B cell (primary cell): ENCODE measurements around the gene HBQ1.

Source experiments
- EZH2 ChIP-seq: IDR thresholded peaks from 2 replicates; pipeline ENCODE4 v1.6.1; 2012; ENCODE audit warnings: borderline replicate concordance, low read depth, mild to moderate bottlenecking, moderate library complexity, low read length; ENCODE audit not compliant: insufficient read depth, poor library complexity, severe bottlenecking
- TF ChIP-seq, protein P1 (sequence below): fragments of 200-600 bp; IDR thresholded peaks from one replicate; pipeline ENCODE4 v1.8.0; 2022; ENCODE audit warnings: antibody characterized with exemption, mild to moderate bottlenecking

DNA sequence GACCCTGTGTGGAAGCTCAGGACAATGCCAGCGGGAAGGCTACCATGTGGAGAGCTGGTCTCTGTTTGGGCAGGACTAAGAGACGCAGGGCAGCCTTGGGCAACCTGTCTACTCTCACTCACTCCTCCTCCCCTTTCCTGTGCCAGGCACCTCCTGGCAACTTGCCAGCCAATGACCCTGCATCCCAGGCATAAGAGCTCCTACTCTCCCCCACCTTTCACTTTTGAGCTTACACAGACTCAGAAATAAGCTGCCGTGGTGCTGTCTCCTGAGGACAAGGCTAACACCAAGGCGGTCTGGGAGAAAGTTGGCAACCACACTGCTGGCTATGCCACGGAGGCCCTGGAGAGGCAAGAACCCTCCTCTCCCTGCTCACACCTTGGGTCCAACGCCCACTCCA, 11.8 kb upstream of the HBQ1 start:
- TF ChIP-seq, protein P1, sequence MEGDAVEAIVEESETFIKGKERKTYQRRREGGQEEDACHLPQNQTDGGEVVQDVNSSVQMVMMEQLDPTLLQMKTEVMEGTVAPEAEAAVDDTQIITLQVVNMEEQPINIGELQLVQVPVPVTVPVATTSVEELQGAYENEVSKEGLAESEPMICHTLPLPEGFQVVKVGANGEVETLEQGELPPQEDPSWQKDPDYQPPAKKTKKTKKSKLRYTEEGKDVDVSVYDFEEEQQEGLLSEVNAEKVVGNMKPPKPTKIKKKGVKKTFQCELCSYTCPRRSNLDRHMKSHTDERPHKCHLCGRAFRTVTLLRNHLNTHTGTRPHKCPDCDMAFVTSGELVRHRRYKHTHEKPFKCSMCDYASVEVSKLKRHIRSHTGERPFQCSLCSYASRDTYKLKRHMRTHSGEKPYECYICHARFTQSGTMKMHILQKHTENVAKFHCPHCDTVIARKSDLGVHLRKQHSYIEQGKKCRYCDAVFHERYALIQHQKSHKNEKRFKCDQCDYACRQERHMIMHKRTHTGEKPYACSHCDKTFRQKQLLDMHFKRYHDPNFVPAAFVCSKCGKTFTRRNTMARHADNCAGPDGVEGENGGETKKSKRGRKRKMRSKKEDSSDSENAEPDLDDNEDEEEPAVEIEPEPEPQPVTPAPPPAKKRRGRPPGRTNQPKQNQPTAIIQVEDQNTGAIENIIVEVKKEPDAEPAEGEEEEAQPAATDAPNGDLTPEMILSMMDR = no peak
- TF ChIP-seq EZH2 = no peak
